Small intestine (tissue), 7 donors: ENCODE data around the gene TEKTIP1. TPM values are rescaled to one million over a fixed set of nuclear protein-coding genes. Genes with fewer than 3 reads are reported as not detected.
"Not testable (repeated sequence)": the region's sequence is repeated elsewhere in the genome, so short reads cannot be mapped to it uniquely, and the experiment has no call there.

ENCODE experiments used
- DNase-seq, 2 donors: peaks; one replicate each; pipeline versions ENCODE4 v3.0.0 to v3.0.0-alpha.2; 2013
- FAIRE-seq: peaks from 2 replicates; lab custom pipeline; 2012; peaks lifted over from hg19 to GRCh38; lab: Jason Lieb, UNC
- H3K27ac ChIP-seq, 3 donors: one replicate each; pipeline ENCODE4 v1.5.1; 2013; ENCODE audit warnings: low read length in 2 of 3, mild to moderate bottlenecking in 2 of 3, control low read depth in 1 of 3, inconsistent platforms in 1 of 3, low read depth in 1 of 3, moderate library complexity in 1 of 3
- H3K27me3 ChIP-seq, 3 donors: one replicate each; pipeline ENCODE4 v1.6.1; 2013; ENCODE audit warnings: low read length in 3 of 3, inconsistent platforms in 1 of 3; ENCODE audit not compliant: control insufficient read depth in 3 of 3, insufficient read depth in 3 of 3
- H3K36me3 ChIP-seq, 3 donors: one replicate each; pipeline ENCODE4 v1.6.1; 2013; ENCODE audit warnings: low read length in 3 of 3, inconsistent platforms in 1 of 3, low read depth in 1 of 3, mild to moderate bottlenecking in 1 of 3, moderate library complexity in 1 of 3; ENCODE audit not compliant: control insufficient read depth in 3 of 3, insufficient read depth in 2 of 3
- H3K4me1 ChIP-seq, 3 donors: one replicate each; pipeline ENCODE4 v1.6.1; 2013; ENCODE audit warnings: low read length in 2 of 3, inconsistent platforms in 1 of 3, low read depth in 1 of 3, mild to moderate bottlenecking in 1 of 3, moderate library complexity in 1 of 3; ENCODE audit not compliant: control insufficient read depth in 3 of 3, insufficient read depth in 2 of 3
- H3K4me3 ChIP-seq, 3 donors: one replicate each; pipeline ENCODE4 v1.5.1; 2013; ENCODE audit warnings: low read length in 3 of 3, control low read depth in 1 of 3, inconsistent platforms in 1 of 3, low read depth in 1 of 3, mild to moderate bottlenecking in 1 of 3, moderate library complexity in 1 of 3
- H3K9me3 ChIP-seq, 2 donors: one replicate each; pipeline ENCODE4 v1.6.1; 2013; ENCODE audit warnings: low read depth in 1 of 2, low read length in 1 of 2; ENCODE audit not compliant: control insufficient read depth in 2 of 2, insufficient read depth in 1 of 2
- WGBS, 3 donors: extraction: QIAGEN DNeasy Blood & Tissue Kit; methylation state at CpG; one replicate each; pipeline ENCODE4 v1.1.7; 2013; 5-methylcytosine and 5-hydroxymethylcytosine counted together
- polyA plus RNA-seq, 4 donors: library from polyadenylated mRNA; stranded (reverse) in 3 of 4; unstranded in 1 of 4; fragments of 200-250 nt in 3 of 4; fragments of 120-200 nt in 1 of 4; gene quantifications; one replicate each; pipeline versions ENCODE4 v1.2.1 to v1.2.3, GENCODE V29; 2013
- donor health status: healthy with polysubstance abuse.
- donor health status: control.
- donor health status: control.
- donor health status: Bipolar disorder and iron deficiency.
- donor health status: healthy.

Gene TEKTIP1
- polyA plus RNA-seq, 4 donors = 0.73 to 3.3 (median 1.3) TPM; not detected in 1

DNA sequence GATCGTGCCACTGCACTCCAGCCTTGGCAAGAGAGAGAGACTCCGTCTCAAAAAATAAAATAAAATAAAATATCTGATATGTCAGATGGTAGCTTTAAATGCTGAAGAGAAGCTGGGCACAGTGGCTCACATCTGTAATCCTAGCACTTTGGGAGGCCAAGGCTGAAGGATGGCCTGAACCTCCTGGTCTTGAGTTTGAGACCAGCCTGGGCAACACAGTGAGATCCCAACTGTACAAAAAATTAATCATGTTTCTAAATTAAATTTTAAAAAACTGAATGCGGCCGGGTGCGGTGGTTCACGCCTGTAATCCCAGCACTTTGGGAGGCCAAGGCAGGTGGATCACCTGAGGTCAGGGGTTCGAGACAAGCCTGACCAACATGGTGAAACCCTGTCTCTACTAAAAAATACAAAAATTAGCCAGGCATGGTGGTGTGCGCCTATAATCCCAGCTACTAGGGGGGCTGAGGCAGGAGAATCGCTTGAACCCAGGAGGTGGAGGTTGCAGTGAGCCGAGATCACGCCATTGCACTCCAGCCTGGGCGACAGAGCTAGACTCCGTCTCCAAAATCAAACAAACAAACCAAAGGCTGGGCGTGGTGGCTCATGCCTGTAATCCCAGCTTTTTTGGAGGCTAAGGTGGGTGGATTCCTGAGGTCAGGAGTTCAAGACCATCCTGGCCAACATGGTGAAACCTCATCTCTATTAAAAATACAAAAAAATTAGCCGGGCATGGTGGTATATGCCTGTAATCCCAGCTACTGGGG lies 45.2 kb downstream of the TEKTIP1 start:
- H3K36me3 ChIP-seq, H3K9me3 ChIP-seq, H3K27ac ChIP-seq, FAIRE-seq, DNase-seq, H3K4me3 ChIP-seq, H3K4me1 ChIP-seq: not testable (repeated sequence)
- peaks cover 0 to 32% (median 0%) of the 10 kb centered on the region in 3 donors for H3K27me3 ChIP-seq
- WGBS, 3 donors = 68 to 84% (median 80%) methylated on average over 15 of the region's 15 CpGs

GRCh38 chr19:3585301-3586126 lies 46.5 kb downstream of the TEKTIP1 start, which contains the start of gene GIPC3:
Gene GIPC3, plus strand, starts transcription at chr19:3585478. Its CDS starts 120 bp downstream, at chr19:3585598.
- 4 to 10% (median 7%) methylated on average over 55 to 84 of the region's 84 CpGs for WGBS, 3 donors
- peaks cover 0 to 32% (median 0%) of the 10 kb centered on the region in 3 donors for H3K27me3 ChIP-seq
- no peaks in the 10 kb centered on the region for H3K36me3 ChIP-seq
- peaks cover 0 to 3% (median 0%) of the 10 kb centered on the region in 3 donors for H3K4me1 ChIP-seq
- FAIRE-seq (no peak), DNase-seq (no peak)
- peak within 1 kb of the TSS in 2 of 3 donors; percentile 8 to 20 for H3K4me3 ChIP-seq
- H3K27ac ChIP-seq = no peak within 1 kb of the TSS
- H3K9me3 ChIP-seq = no peaks in the 10 kb centered on the region

GRCh38 chr19:3586127-3586626 lies 47.2 kb downstream of the TEKTIP1 start:
- Histone ChIP-seq H3K4me1 (peaks cover 0 to 3% (median 0%) of the 10 kb centered on the region in 3 donors), H3K4me3 (peak overlapping the region in 2 of 3 donors; percentile 8 to 20), H3K27me3 (peaks cover 0 to 32% (median 0%) of the 10 kb centered on the region in 3 donors), H3K27ac (no peak overlapping the region), H3K36me3 (no peaks in the 10 kb centered on the region), H3K9me3 (peaks cover 0 to 5% of the 10 kb centered on the region in 2 donors)
- FAIRE-seq = no peak
- WGBS, 3 donors = 28 to 40% (median 31%) methylated on average over 16 of the region's 16 CpGs
- no peak for DNase-seq

DNA sequence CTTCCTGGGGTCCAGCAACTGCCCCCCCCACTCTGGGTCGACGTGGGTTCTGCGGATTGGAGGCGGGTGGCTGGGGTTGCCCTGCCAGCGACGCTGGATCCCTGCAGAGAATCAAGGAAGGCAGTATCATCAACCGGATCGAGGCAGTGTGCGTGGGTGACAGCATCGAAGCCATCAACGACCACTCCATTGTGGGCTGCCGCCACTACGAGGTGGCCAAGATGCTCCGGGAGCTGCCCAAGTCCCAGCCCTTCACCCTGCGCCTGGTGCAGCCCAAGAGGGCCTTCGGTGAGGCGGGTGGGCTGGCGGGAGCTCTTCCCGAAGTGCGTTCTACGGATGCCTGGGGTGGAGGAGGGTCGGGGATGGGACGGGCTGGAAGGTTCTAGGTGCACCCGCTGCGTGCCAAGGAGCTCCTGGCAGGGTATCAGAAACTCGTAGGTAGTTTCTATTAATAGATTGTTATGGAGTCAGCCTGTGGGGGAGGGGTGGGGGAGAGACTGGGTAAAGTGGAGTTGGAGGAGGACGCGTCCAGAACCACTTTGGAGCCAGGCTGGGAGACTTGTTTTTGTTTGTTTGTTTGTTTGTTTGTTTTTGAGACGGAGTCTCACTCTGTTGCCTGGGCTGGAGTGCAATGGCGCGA lies 47.9 kb downstream of the TEKTIP1 start:
- Histone ChIP-seq H3K9me3 (peaks cover 0 to 11% of the 10 kb centered on the region in 2 donors), H3K27me3 (peaks cover 0 to 32% (median 0%) of the 10 kb centered on the region in 3 donors), H3K27ac (no peak overlapping the region), H3K4me1 (peaks cover 0 to 3% (median 0%) of the 10 kb centered on the region in 3 donors), H3K4me3 (no peak overlapping the region), H3K36me3 (no peaks in the 10 kb centered on the region)
- FAIRE-seq (no peak), DNase-seq (no peak)
- WGBS, 3 donors = 65 to 70% (median 68%) methylated on average over 31 of the region's 31 CpGs

DNA sequence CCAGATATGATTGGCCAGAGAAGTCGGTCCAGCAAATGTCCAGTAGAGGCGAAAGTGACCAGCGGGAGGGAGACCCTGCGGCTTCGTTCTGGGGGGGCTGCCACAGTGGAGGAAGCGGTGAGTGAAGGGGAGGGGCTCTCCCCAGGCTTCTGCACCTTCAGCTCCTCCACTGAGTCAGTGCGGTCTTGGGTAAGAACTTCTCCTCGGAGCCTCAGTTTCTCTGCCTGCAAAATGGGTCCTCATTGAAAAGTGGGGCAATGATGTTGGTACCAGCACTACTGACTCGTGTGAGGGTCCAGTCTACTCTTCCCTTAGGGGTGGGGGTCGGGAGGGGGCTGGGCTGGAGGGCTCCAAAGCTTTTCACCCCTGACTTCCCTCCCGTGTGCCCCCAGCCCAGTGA lies 50.5 kb downstream of the TEKTIP1 start:
- 74 to 85% (median 79%) methylated on average over 11 of the region's 11 CpGs for WGBS, 3 donors
- DNase-seq (no peak), FAIRE-seq (no peak)

GRCh38 chr19:3589949-3590348 lies 51.0 kb downstream of the TEKTIP1 start:
- FAIRE-seq = no peak
- Histone ChIP-seq H3K9me3 (peaks cover 0 to 15% of the 10 kb centered on the region in 2 donors), H3K27me3 (peaks cover 0 to 31% (median 0%) of the 10 kb centered on the region in 3 donors), H3K27ac (no peak overlapping the region), H3K4me1 (peaks cover 0 to 3% (median 0%) of the 10 kb centered on the region in 3 donors), H3K4me3 (no peak overlapping the region), H3K36me3 (no peaks in the 10 kb centered on the region)
- DNase-seq = no peak
- 92 to 95% (median 94%) methylated on average over 18 to 22 of the region's 22 CpGs for WGBS, 3 donors

More for the DNA sequence above, 50.5 kb downstream of the TEKTIP1 start:
- Histone ChIP-seq H3K36me3 (no peaks in the 10 kb centered on the region), H3K27ac (no peak overlapping the region), H3K4me3 (no peak overlapping the region), H3K4me1 (peaks cover 0 to 3% (median 0%) of the 10 kb centered on the region in 3 donors), H3K27me3 (peaks cover 0 to 33% (median 0%) of the 10 kb centered on the region in 3 donors), H3K9me3 (peaks cover 0 to 15% of the 10 kb centered on the region in 2 donors)

DNA sequence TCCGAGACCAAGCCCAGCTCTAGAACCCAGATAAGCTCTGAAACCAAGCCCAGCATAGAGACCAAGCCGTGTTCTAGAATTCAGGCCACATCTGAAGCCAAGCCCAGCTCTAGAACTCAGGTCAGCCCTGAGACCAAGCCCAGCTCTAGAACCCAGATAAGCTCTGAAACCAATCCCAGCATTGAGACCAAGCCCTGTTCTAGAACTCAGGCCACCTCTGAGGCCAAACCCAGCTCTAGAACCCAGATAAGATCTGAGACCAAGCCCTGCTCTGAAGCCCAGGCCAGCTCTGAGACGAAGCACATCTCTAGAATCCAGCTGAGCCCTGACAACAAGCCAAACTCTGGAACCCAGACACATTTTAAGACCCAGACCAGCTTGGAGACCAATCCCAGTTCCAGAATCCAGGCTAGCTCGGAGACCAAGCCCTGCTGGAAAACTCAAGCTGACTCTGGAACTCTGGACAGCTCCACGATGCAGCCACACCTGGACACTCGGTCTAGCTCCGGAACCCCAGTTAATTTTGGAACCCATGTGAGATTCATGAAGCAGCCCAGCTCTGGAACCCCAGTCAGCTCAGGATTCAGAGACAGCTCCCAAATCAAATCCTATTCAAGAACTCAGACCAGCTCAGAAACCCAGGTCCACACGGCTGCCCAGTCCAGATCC lies 52.2 kb downstream of the TEKTIP1 start:
- FAIRE-seq (no peak), DNase-seq (no peak)
- H3K27ac ChIP-seq = no peak overlapping the region
- H3K27me3 ChIP-seq = peaks cover 0 to 22% (median 0%) of the 10 kb centered on the region in 3 donors
- H3K4me1 ChIP-seq = no peaks in the 10 kb centered on the region
- H3K36me3 ChIP-seq = no peaks in the 10 kb centered on the region
- WGBS, 3 donors = 87 to 90% (median 88%) methylated on average over 8 of the region's 8 CpGs
- peaks cover 0 to 15% of the 10 kb centered on the region in 2 donors for H3K9me3 ChIP-seq
- H3K4me3 ChIP-seq = no peak overlapping the region
